Keratinocyte (primary cell): ENCODE results near the gene SELE. TPM values are rescaled to one million over a fixed set of nuclear protein-coding genes. Genes with fewer than 3 reads are reported as not detected.

Experiments used
- DNase-seq: peaks from one replicate; pipeline ENCODE4 v3.0.0-alpha.2; 2011; ENCODE audit warnings: low read depth, missing footprints, low spot score
- FAIRE-seq: peaks from 2 replicates; lab custom pipeline; 2011; peaks lifted over from hg19 to GRCh38; lab: Jason Lieb, UNC
- H2AFZ ChIP-seq: 2 replicates; pipeline ENCODE4 v1.6.0; 2012; ENCODE audit warnings: low read length, control low read depth, inconsistent platforms; ENCODE audit not compliant: control insufficient read depth
- H3K27ac ChIP-seq: 2 replicates; pipeline ENCODE4 v1.5.1; 2011; ENCODE audit warnings: low read length; ENCODE audit not compliant: control insufficient read depth, insufficient read depth
- H3K27me3 ChIP-seq: 3 replicates; pipeline ENCODE4 v1.6.0; 2011; ENCODE audit warnings: low read length; ENCODE audit not compliant: control insufficient read depth, insufficient read depth; ENCODE audit errors: extremely low read depth
- H3K36me3 ChIP-seq, 2 experiments: 2 replicates in 1 of 2; 3 replicates in 1 of 2; pipeline ENCODE4 v1.5.1; 2011; ENCODE audit warnings: low read length in 2 of 2, mild to moderate bottlenecking in 1 of 2; ENCODE audit not compliant: control insufficient read depth in 2 of 2, insufficient read depth in 2 of 2; ENCODE audit errors: extremely low read depth in 1 of 2
- H3K4me1 ChIP-seq: 3 replicates; pipeline ENCODE4 v1.5.1; 2011; ENCODE audit warnings: low read length; ENCODE audit not compliant: control insufficient read depth, insufficient read depth; ENCODE audit errors: extremely low read depth
- H3K4me2 ChIP-seq: 3 replicates; pipeline ENCODE4 v1.6.0; 2011; ENCODE audit warnings: low read depth, low read length; ENCODE audit not compliant: control insufficient read depth, insufficient read depth; ENCODE audit errors: extremely low read depth
- H3K4me3 ChIP-seq, 3 experiments: fragments of 200-600 bp in 1 of 3; sonication (generic) in 1 of 3; 2 replicates in 2 of 3; 3 replicates in 1 of 3; pipeline ENCODE4 v1.5.1; 2011 to 2016; ENCODE audit warnings: low read length in 3 of 3, mild to moderate bottlenecking in 3 of 3, control low read depth in 2 of 3, inconsistent platforms in 1 of 3, low read depth in 1 of 3, mixed read lengths in 1 of 3, mixed run types in 1 of 3, moderate library complexity in 1 of 3; ENCODE audit not compliant: control insufficient read depth in 2 of 3, insufficient read depth in 2 of 3; ENCODE audit errors: extremely low read depth in 1 of 3
- H3K79me2 ChIP-seq: 2 replicates; pipeline ENCODE4 v1.6.0; 2012; ENCODE audit warnings: low read length; ENCODE audit not compliant: control insufficient read depth, insufficient read depth
- H3K9ac ChIP-seq: 3 replicates; pipeline ENCODE4 v1.6.0; 2011; ENCODE audit warnings: low read length; ENCODE audit not compliant: control insufficient read depth, insufficient read depth; ENCODE audit errors: extremely low read depth
- H3K9me1 ChIP-seq: 3 replicates; pipeline ENCODE4 v1.6.0; 2011; ENCODE audit warnings: low read length; ENCODE audit not compliant: control insufficient read depth, insufficient read depth; ENCODE audit errors: extremely low read depth
- H3K9me3 ChIP-seq: 2 replicates; pipeline ENCODE4 v1.5.1; 2012; ENCODE audit warnings: low read depth, low read length; ENCODE audit not compliant: control insufficient read depth
- H4K20me1 ChIP-seq: 3 replicates; pipeline ENCODE4 v1.6.0; 2011; ENCODE audit warnings: low read length; ENCODE audit not compliant: control insufficient read depth, insufficient read depth; ENCODE audit errors: extremely low read depth
- EZH2 ChIP-seq: IDR thresholded peaks from one replicate; pipeline ENCODE4 v1.6.1; 2012; ENCODE audit warnings: inconsistent platforms, mild to moderate bottlenecking, low read length, moderate library complexity
- dilution Hi-C: fragments of 300-500 bp; cut with MboI; formaldehyde crosslinking; loops from one replicate; pipeline ENCODE4 v1.7.0; 2020; ENCODE audit warnings: low sequenced_read_pairs; ENCODE audit not compliant: extremely low pct_ligation_motif_present
- polyA plus RNA-seq, 5 experiments: library from polyadenylated mRNA; depleted of rRNA in 3 of 5; stranded (reverse) in 3 of 5; stranded (forward) in 1 of 5; unstranded in 1 of 5; fragments of >200 nt; gene quantifications; 1 replicate in 1 of 5; 2 replicates in 3 of 5; 3 replicates in 1 of 5; pipeline versions ENCODE4 v1.2.1 to v1.2.3, GENCODE V29; 2011 to 2012; ENCODE audit warnings: missing spikeins in 2 of 5, low read depth in 1 of 5, low replicate concordance in 1 of 5
- TF ChIP-seq, protein P1 (sequence below), 3 experiments: IDR thresholded peaks in 1 of 3; conservative IDR thresholded peaks in 1 of 3; optimal IDR thresholded peaks in 1 of 3; 2 replicates in 2 of 3; 3 replicates in 1 of 3; pipeline versions ENCODE3 to v1.5.1; 2011; ENCODE audit warnings: low read length in 3 of 3, mild to moderate bottlenecking in 3 of 3, moderate library complexity in 2 of 3, control low read depth in 1 of 3, inconsistent platforms in 1 of 3; ENCODE audit not compliant: insufficient read depth in 2 of 3; ENCODE audit errors: extremely low read depth in 1 of 3

Gene SELE
- polyA plus RNA-seq, 1 donor (not counting 4 experiments of a cell fraction or from before 2014, with no cell fraction given) = not detected

DNA sequence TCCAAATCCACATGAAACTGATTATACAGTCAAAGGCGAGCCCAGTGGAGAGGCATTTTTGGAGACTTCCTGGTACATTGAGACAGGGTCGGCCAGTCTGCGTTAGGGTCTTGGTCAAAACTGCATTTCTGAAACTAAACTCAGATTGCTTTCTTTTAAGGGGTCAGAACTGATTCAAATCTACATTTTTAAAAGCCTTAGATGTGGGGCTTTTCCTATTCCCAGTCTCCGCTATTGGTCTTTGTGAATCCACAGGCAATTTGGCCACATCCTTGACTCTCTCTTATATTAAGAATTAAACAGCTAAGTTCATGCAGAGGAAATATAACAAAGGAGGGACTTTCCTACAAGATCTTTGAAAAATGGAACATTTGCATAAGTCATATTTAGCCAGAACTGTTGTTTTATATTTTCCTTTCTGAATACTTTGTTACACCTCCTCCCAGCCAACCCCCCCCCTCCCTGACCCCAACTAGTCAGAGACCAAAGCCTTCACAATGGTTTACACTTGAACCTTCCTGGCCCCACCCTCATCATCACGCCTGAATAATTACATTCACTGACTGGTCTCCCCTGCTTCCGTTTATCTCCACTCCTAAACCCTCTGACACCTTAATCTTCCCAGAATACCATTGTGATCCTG lies 53.4 kb downstream of the SELE start:
- no peaks in the 10 kb centered on the region for H3K9me1 ChIP-seq
- no peak overlapping the region for H3K9ac ChIP-seq
- dilution Hi-C loops = no loop called here
- no peaks in the 10 kb centered on the region for H3K27me3 ChIP-seq
- no peaks in the 10 kb centered on the region for H3K36me3 ChIP-seq
- no peaks in the 10 kb centered on the region for H3K79me2 ChIP-seq
- H3K4me3 ChIP-seq = no peak overlapping the region
- DNase-seq (no peak), FAIRE-seq (no peak)
- H3K27ac ChIP-seq = no peak overlapping the region
- no peaks in the 10 kb centered on the region for H3K9me3 ChIP-seq
- no peak overlapping the region for H3K4me2 ChIP-seq
- no peaks in the 10 kb centered on the region for H3K4me1 ChIP-seq
- TF ChIP-seq, protein P1, sequence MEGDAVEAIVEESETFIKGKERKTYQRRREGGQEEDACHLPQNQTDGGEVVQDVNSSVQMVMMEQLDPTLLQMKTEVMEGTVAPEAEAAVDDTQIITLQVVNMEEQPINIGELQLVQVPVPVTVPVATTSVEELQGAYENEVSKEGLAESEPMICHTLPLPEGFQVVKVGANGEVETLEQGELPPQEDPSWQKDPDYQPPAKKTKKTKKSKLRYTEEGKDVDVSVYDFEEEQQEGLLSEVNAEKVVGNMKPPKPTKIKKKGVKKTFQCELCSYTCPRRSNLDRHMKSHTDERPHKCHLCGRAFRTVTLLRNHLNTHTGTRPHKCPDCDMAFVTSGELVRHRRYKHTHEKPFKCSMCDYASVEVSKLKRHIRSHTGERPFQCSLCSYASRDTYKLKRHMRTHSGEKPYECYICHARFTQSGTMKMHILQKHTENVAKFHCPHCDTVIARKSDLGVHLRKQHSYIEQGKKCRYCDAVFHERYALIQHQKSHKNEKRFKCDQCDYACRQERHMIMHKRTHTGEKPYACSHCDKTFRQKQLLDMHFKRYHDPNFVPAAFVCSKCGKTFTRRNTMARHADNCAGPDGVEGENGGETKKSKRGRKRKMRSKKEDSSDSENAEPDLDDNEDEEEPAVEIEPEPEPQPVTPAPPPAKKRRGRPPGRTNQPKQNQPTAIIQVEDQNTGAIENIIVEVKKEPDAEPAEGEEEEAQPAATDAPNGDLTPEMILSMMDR (optimal IDR thresholded peaks at IDR 0.05 in 1 of 3, IDR thresholded peaks at IDR 0.05 in 1 of 3, conservative IDR thresholded peaks at IDR 0.05 in 1 of 3; ENCODE audit: extremely low read depth in 1 of 3, insufficient read depth in 2 of 3, low read length in 3 of 3) = no peak
- no peak for TF ChIP-seq EZH2
- no peak overlapping the region for H2AFZ ChIP-seq
- H4K20me1 ChIP-seq = no peaks in the 10 kb centered on the region

DNA sequence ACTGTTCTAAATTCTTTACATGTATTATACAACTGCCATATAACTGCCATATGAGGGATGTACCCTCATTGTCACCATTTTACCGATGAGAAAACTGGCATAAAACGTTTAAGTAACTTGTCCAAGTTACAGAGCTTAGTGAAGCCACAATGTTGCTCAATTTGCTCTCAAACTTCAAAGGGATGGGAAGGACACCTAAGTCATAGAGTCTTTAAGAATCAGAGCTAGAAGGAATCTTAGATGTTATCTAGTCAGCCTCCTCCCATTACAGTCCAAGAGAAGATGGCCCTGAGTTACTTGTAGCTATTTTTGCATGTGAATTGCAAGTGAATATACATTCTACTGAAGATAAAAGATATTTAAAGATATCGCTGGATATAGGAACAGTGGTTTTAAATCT lies 54.2 kb downstream of the SELE start:
- H4K20me1 ChIP-seq = no peaks in the 10 kb centered on the region
- H3K27ac ChIP-seq = no peak overlapping the region
- FAIRE-seq (no peak), DNase-seq (no peak)
- H3K27me3 ChIP-seq = no peaks in the 10 kb centered on the region
- no peak overlapping the region for H3K4me2 ChIP-seq
- H3K36me3 ChIP-seq = no peaks in the 10 kb centered on the region
- H2AFZ ChIP-seq = no peak overlapping the region
- no peaks in the 10 kb centered on the region for H3K79me2 ChIP-seq
- no peaks in the 10 kb centered on the region for H3K4me1 ChIP-seq
- H3K9me3 ChIP-seq = no peaks in the 10 kb centered on the region
- H3K4me3 ChIP-seq = no peak overlapping the region
- H3K9ac ChIP-seq = no peak overlapping the region
- TF ChIP-seq, protein P1 (optimal IDR thresholded peaks at IDR 0.05 in 1 of 3, IDR thresholded peaks at IDR 0.05 in 1 of 3, conservative IDR thresholded peaks at IDR 0.05 in 1 of 3; ENCODE audit: extremely low read depth in 1 of 3, insufficient read depth in 2 of 3, low read length in 3 of 3) = no peak
- no peak for TF ChIP-seq EZH2
- no peaks in the 10 kb centered on the region for H3K9me1 ChIP-seq
- dilution Hi-C loops = no loop called here
